ENCODE data around the gene CTNNA2.

Gene CTNNA2

DNA sequence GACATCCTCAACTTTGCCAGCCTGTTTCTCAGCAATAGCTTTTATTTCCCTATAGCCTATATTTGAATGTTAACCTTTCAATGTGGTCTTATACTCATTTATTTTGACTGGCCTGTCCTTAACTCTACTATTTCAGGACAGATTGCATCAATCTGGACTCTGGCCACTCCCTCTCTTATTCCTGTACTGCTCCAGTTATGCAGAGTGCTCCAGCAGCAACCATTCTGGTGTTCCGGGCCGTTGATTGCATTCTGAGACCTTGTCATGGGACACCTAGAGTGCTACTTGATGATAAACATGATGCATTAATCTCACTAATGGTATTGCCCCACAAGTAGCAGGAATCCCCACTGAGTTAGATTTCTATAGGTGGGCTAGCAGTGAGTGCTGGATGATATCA is 428.3 kb downstream of the CTNNA2 start:
- Histone ChIP-seq H3K27me3 (replicated peaks) (no peaks in the 10 kb centered on the region), H3K4me3 (ENCODE audit: low read depth, low read length) (no peak overlapping the region), H3K27ac (no peak overlapping the region), H3K36me3 (replicated peaks) (no peaks in the 10 kb centered on the region)
- no peak for TF ChIP-seq CTCF (IDR thresholded peaks at IDR 0.05; ENCODE audit: low read depth, low read length, missing control alignments)
- no peak for DNase-seq
- in situ Hi-C loops (cut with HindIII; ENCODE audit: low pct_ligation_motif_present, low sequenced_read_pairs), result no loop called here

DNA sequence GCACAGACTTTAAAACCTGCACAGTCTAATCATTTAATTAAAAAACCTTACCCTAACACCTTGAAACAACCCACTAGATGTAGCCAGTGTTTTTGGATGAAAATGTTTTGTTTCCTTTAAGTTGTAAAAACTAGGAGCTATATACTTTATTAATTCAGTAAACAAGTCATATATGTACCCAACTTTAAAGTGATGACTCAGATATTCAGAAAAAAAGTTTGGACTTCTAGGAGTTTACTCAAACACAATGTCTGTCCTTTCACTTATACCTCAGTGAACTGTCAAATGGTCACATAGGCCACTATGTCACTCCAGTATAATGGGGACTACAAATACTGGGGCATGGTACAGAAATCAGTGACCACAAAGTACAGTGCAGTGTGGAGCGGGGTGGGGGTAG is 431.4 kb downstream of the CTNNA2 start:
- in situ Hi-C loops (cut with HindIII; ENCODE audit: low pct_ligation_motif_present, low sequenced_read_pairs), result no loop called here
- Histone ChIP-seq H3K36me3 (replicated peaks) (no peaks in the 10 kb centered on the region), H3K4me3 (ENCODE audit: low read depth, low read length) (no peak overlapping the region), H3K27me3 (replicated peaks) (no peaks in the 10 kb centered on the region), H3K27ac (no peak overlapping the region)
- no peak for TF ChIP-seq CTCF (IDR thresholded peaks at IDR 0.05; ENCODE audit: low read depth, low read length, missing control alignments)
- no peak for DNase-seq

DNA sequence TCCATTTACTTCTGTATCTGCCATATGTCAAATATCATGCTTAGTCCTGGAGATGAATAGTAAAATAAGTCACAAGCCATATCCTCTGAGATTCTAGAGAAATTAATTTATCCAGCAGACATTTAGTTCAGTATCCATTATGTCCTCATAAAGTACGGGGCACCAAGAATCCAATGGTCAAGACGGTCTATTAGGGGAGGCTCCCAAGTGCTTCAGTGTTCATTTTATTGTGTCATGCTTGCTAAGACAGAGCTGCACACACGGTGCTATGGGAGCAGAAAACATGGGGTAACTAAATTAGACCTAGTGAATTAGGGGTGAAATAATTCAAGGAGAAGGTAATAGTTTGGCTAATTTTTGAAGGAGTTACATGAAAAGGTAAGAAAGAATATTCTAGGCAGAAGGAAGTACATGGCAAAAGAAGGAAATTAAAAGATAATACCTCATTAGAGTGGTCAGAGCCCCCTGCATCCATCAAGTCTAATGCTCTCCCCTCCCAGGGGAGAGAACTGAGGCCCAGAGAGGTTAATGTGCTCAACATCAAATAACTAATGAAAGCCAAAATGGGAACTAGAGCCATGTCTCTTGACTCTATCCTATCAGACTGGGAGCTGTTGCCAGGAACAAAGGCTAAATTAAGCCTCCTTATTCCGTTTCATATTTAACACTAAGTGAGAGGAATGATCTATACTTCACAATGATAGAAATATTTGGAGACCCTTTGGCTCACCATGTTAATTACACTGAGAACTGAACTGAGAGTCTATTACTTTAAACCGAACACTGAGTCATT is 433.0 kb downstream of the CTNNA2 start:
- Histone ChIP-seq H3K36me3 (replicated peaks) (no peaks in the 10 kb centered on the region), H3K27me3 (replicated peaks) (no peaks in the 10 kb centered on the region), H3K27ac (no peak overlapping the region), H3K4me3 (ENCODE audit: low read depth, low read length) (no peak overlapping the region)
- DNase-seq, result no peak
- no peak for TF ChIP-seq CTCF (IDR thresholded peaks at IDR 0.05; ENCODE audit: low read depth, low read length, missing control alignments)
- in situ Hi-C loops (cut with HindIII; ENCODE audit: low pct_ligation_motif_present, low sequenced_read_pairs), result no loop called here

DNA sequence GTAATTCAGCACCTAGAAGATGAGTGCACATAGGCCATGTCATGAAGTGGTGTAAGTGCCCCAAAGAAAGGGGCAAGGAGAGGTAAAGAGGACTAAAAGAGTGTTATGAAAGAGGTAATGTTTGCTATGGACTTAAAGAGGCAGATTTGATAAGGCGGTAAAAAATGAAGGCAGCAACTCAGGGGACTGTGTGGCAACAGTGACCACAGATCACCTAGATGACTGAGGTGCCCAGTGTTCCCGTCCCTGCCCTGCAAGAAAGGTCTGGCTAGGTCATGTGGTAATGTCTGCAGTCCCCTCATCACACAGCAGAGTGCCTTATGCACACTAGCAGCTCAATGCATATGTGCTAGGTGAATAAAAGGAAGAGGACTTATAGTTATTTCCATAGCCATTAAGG is 434.9 kb downstream of the CTNNA2 start:
- Histone ChIP-seq H3K27ac (no peak overlapping the region), H3K36me3 (replicated peaks) (no peaks in the 10 kb centered on the region), H3K27me3 (replicated peaks) (no peaks in the 10 kb centered on the region), H3K4me3 (ENCODE audit: low read depth, low read length) (no peak overlapping the region)
- in situ Hi-C loops (cut with HindIII; ENCODE audit: low pct_ligation_motif_present, low sequenced_read_pairs), result no loop called here
- no peak for TF ChIP-seq CTCF (IDR thresholded peaks at IDR 0.05; ENCODE audit: low read depth, low read length, missing control alignments)
- no peak for DNase-seq

DNA sequence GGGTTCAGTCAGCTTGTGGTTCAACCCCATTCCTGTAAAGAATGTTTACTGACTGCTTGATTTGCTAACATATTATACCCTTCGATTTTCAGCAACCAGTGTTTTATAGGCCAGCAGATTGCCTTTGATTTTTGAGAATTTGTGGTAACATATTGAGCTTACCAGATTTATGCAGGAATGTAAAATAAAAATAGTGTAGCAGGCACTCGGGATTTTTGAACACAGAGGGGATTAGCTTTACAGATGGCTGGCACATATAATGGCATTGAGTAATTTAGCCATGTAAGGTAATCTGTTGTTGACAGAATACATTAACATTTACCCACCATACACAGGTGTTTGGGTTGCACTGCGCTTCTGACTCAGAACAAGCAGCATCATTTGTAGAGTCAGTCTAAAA is 437.7 kb downstream of the CTNNA2 start:
- in situ Hi-C loops (cut with HindIII; ENCODE audit: low pct_ligation_motif_present, low sequenced_read_pairs), result no loop called here
- no peaks in the 10 kb centered on the region for H3K36me3 ChIP-seq (replicated peaks)
- no peak for TF ChIP-seq CTCF (IDR thresholded peaks at IDR 0.05; ENCODE audit: low read depth, low read length, missing control alignments)
- no peak overlapping the region for H3K27ac ChIP-seq
- no peak overlapping the region for H3K4me3 ChIP-seq (ENCODE audit: low read depth, low read length)
- no peaks in the 10 kb centered on the region for H3K27me3 ChIP-seq (replicated peaks)
- DNase-seq, result no peak

DNA sequence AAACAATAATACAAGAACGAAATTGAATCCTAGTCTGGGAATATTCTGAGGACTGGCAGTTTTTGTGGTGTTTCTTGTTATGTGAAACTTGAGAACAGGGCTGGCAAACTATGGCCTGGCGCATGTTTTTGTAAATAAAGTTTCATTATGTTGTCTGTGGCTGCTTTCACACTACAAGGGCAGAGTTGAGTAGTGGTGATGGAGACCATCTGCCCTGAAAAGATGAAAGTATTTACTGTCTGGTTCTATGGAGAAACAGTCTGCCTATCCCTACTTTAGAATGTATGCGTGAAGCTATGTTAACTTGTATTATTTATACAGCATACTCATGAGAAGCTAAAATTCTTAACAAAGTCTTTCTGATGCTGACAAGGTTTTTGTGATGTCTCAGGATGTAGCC is 439.8 kb downstream of the CTNNA2 start:
- no peak overlapping the region for H3K4me3 ChIP-seq (ENCODE audit: low read depth, low read length)
- no peaks in the 10 kb centered on the region for H3K27me3 ChIP-seq (replicated peaks)
- no peak overlapping the region for H3K27ac ChIP-seq
- TF ChIP-seq CTCF (IDR thresholded peaks at IDR 0.05; ENCODE audit: low read depth, low read length, missing control alignments), result no peak
- no peak for DNase-seq
- in situ Hi-C loops (cut with HindIII; ENCODE audit: low pct_ligation_motif_present, low sequenced_read_pairs), result no loop called here
- H3K36me3 ChIP-seq (replicated peaks), result no peaks in the 10 kb centered on the region

All from brain microvascular endothelial cell (primary cell).